NCI-H2107 (cell line): Measurements from ENCODE around the gene ADGRV1.

Experiments used
- DNase-seq: peaks from one replicate; lab custom pipeline; 2025; lab: John Stamatoyannopoulos, UW

Gene ADGRV1

DNA sequence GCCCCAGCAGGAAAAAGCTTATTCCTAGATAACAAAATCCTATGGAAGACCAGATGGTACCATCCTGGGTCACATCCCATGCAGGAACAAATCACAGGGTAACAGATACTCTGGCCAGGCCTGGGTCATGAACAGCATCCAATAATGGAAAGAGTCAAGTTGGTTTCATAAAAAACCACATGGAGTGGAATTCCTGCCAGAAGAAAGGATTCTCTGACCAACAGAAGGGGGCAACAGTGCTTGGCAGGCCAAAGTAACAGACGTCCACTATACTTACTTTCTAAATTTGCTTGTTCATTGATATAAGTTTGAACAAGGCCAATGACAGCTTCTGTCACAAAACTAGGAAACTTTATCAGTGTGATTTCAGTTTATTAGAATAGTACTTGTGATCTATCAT, 551.0 kb downstream of the ADGRV1 start:
- no peak for DNase-seq

DNA sequence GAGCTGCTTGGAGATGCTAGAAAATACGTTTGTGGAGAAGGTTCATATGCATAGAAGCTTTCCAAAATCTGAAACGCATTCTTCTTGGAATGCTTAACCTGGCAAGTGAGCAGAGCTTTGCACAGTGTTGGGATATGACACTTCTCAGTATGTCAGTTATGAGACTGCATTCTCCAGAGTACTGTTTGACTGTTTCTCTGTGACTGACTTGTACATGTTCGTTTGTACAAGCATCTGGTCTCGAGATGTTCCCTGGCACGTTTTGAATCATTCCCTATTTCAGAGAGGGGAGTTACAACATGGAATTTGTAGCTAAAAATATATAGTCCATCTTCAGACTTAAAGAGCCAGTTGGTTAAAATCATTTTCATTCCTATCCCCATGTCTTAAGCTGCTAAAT, 552.1 kb downstream of the ADGRV1 start:
- DNase-seq, result no peak

DNA sequence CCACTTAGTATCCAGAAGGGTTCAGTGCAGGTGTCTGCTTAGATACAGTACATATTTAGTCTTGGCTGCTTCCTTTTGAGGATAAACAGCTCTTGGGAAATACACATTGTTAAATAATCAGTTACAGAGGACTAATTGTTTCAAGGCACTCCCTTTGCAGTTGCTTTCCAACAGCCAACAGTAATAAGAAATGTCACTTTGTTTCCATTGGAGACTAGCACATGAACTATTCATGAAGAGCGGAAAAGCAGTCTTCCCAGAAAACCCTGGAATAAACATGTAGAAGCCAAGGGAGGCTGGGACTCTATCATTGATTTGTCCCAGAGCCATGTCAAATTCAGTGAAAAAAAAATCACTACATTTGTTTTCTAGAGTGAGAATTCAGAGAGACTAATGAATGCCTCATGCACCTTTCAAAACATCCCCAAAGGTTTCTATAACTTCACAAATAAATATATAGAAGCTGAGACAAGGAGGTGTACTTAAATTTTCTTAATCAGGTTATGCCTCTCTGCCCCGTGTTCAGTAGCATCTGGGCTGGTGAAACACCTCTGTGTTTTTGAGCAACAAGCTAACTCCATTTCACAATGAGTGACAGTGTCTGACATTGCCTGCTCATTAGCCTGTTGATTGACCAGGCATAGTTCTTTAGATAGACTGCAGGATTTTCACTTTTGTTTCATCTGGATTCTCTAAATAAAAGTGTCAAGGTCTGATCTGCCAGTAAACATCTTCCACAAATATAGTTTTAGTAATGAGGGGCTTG, 553.1 kb downstream of the ADGRV1 start:
- no peak for DNase-seq

DNA sequence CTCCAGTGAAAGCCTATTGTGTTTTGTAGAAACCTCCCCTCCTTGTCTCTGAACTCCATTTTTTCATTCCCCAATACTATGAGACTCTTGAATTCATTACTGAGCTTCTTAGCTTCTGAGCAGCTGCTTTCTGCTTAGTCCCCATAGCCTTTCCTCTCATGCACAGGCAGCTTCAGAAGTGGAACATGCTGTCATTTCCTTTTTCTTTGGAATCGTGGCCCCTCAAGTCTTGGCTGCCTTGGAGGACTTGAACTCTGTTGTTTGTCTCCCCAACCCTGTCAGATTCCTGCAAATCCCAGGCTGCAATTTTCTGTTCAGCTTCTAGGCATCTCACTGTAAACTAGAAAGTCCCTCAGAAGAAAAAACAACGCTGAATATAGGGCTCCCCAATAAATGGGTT, 556.1 kb downstream of the ADGRV1 start:
- DNase-seq, result no peak

DNA sequence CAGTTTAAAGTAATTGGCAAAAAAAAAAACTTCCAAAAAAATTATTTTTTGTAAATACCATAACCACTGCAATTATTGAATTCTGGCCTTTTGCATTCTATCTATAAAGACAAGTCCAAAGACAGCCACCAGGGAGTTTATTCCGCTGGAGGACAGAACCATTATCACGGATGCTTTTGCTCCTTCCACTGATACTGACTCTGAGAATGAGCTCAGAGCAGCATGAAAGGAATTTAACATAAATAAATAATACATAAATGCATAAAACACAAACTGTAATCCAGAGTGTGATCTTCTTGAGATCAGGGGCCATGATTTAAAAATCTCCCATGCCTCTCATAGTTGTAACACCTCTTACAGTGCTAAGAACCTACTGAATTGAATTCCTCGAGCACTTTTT, 559.8 kb downstream of the ADGRV1 start:
- DNase-seq, result no peak

DNA sequence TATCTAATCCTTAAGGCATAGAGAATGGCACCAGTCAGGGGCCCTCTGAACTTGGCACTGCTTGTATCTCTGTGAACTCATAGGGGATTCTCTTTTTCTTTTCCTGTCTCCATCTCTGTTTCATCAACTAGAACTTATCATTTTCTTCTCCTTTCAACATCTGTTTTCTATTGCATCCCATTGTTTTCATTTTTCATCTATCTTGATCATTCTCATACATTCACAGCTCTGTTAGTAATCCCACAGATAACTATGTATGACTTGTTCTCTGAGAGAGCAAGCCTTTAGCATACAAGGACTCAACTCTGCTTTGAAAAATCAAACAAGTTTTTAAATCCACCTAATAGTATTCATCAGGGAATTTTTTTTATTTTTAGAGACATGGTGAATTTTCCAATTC, 560.2 kb downstream of the ADGRV1 start:
- no peak for DNase-seq

DNA sequence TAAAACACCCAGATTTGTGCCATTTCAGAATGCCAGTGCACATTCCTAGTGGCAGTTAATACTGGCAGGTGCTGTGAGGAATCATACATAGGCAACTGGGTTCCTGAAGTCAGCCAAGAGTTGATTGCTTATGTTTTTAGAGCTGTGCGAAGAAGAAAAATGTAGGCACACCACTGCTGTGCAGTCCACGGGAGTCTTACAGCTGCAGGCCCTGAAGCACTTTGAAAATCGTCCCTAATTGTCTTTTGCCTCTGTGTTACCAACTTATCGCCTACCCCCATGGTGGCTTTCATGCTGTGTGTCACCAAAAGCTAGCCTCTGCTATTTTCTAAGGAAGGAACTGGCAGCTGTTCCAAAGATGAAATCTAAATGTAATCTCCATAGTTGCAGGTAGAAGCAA, 560.6 kb downstream of the ADGRV1 start:
- no peak for DNase-seq

DNA sequence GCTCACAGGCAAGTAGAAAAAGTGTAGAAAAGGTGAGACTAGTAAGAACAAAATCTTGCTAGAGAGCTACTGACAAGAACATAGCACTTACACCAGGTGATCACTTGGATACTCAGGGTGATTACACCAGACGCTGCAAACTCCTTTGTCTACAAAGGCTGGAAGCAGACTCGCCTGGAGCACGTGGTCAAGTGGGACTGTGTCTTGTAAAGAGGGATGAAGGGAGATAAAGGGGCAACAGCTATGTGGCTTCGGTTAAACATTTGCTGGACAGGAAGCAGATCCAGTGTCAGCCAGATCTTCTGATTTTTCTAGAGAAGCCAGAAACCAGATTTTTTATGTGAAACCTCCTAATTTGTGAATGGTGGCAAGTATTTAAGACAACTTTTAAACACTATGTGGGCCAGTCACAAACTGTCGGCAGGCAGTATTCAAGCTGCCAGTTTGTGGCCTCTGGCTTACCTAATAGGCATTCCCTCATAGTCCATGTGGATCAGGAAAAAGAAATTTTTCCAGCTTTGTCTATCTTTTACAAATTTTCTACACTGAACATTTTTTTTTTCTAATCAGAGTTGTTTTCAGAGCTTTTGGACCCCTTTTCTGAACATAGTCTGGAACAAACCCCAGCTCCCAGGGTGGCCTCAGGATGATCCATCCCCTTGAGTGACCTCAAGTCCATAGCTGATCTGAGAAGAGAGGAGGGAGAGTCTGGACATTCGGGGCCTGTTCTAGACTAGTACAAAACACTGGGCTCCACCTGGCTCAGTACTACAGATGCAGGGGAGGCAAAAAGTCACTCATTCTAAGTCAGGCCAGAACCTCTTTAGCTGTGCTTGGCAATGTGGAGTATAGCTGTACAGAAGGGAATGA, 561.6 kb downstream of the ADGRV1 start:
- DNase-seq, result no peak

DNA sequence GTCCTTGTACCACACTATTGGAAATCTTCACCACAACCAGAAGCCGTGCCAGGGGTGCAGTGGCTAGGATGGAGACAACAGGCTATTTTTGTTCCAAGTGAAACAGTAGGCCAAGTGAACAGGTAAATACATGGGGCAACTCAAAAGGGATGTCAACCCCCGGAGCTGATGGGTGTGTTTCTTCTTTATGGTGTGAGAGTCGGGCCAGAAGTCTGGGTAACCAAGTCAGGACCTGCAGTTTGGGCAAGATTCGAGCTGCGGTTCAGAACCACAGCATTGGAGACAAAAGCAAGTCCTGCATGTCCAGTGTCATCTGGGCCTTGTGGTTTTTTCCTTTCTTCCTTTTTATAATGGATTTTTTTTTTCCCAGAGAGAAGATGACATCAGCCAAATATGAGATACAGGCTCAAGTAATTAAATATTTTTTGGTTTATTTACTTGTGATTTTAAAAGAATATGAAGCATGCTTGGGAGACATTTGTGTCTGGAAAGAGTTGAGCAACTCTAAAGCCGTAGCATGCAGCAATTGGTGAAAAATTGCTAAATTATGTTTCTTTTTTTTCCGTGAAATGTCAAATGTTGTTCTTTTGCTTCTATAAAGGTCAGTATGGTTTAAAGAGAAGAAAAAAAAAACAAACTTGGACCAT, 562.9 kb downstream of the ADGRV1 start:
- DNase-seq, result no peak

DNA sequence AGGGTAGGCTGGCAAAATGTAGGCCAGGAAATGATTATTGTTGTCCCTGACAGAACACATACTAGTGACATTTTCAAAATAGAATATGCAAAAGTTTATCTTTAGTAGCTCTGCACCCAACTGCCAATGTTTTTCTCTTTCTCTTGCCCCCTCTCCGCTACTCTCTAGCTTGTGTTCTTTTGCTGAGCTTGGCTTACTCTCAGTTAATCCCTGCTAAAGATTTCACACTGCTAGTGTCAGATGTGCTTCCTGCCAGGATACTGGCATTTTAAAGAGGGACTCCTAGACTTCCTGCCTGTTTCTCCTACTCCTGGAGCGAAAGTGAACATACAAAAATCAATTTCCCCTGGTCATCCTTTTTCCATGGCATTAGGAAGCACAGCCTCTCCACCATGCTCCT, 564.1 kb downstream of the ADGRV1 start:
- DNase-seq, result no peak

DNA sequence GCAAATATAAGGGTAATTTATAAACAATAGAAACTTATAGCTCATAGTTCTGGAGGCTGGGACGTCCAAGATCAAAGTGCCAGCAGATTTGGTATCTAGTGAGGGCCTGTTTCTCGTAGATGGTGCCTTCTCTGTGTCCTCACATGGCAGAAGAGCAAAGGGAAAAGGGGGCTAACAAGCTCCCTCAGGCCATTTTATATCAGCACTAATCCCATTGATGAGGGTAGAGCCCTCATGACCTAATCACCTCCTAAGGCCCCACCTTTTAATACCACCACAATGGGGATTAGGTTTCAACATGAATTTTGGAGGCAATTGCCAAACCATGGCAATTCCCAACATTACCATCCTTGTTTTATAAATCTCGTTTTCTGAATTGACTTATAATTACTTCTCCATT, 564.7 kb downstream of the ADGRV1 start:
- DNase-seq, result no peak

DNA sequence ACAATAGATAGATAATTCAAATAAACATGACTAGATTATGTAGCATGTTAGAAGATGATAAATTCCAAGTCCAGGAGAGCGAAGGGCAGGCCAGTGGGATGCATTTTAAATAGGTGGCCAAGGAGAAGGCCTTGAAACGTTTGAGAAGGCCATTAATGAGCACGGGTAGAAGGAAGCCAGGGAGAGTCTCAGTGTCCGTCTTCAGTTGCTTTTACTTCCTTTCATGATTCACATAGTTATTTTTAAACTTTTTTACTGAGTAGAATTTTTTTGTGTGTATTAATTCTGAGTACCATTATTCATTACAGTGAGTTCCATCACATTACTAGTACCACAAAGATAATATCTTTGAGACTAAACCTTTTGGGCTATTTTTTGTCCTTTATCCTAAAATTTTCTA, 565.3 kb downstream of the ADGRV1 start:
- no peak for DNase-seq

DNA sequence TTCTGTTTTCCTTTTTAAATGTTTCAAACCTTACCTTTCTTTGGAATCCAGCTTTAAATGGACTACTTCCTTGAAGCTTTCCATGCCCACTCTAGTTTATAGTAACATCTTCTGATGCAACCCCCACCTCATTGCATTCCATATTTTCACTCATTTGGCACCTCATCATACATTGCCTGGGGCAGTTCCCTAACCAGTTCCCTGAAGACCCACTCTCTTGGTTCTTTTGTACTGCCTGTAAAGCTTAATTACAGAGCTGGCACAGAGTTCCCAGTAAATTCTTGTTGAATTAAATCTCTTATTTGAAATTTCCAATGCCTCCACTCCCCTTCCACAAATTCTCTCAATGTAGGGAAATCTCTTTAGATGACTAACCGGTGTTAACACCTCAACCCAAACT, 567.3 kb downstream of the ADGRV1 start:
- no peak for DNase-seq

DNA sequence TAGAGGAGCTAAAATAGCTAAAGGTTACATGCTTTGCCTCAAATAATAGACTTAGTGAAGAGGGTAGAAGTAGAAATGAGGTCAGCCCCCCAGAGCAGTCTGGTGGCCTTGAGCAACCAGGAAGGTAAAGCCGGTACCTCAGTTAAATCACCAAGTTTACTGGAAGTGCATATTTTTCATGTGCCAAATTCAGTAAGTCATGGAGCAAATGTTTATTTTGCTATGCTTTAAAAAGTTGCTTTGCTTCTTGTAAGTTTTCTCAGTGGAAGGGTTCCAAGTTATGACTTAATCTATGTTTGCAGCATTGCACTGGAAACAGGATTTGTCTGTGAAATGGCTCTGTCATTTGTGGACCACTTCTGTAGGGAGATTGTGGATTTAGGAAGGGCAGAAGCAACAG, 567.9 kb downstream of the ADGRV1 start:
- DNase-seq, result no peak

DNA sequence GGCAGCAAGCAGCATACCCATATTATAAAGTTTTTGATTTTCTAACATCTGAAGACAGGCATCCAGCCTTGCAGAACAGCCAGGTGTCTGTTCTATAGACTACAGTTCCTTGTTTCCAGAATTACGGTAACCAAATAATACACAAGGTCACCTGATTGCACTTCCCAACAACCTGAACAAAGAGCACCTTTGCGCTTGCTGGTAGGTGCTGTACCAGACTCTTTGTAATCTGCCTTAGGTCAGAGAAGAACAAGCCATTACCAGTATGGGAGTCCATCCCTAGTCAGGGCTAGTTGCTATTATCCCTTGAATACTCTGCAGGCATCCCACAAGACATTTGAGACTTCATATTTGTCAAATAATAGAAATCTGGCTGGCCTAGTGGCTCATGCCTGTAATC, 568.3 kb downstream of the ADGRV1 start:
- DNase-seq, result no peak

DNA sequence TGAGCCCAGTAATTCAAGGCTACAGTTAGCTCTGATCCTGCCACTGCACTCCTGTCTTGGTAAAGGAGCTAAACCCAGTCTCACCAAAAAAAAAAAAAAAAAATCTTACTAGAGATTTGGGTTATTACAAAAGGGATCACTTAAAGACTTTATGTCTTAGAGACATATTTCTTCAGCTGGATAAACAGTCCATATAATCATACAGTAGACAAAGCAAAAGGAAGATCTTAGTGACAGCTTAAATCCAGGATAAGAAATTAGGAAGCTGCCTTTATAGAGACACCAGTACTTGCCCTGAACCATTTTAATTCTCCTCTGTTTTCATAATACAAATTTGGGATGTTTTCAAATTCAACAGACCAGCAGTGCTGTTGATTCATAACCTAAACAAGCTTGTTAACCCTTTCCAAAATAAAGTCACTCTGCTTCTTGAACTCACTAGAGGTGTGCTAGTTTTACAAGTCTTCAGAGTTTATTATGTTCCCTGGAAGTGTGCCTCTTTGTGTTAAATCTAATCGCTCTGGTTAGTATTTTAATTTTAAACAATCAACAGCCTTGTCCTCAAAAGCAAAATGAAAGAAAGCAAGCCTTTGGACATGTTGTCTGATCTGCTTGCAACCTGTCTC, 569.0 kb downstream of the ADGRV1 start:
- no peak for DNase-seq

DNA sequence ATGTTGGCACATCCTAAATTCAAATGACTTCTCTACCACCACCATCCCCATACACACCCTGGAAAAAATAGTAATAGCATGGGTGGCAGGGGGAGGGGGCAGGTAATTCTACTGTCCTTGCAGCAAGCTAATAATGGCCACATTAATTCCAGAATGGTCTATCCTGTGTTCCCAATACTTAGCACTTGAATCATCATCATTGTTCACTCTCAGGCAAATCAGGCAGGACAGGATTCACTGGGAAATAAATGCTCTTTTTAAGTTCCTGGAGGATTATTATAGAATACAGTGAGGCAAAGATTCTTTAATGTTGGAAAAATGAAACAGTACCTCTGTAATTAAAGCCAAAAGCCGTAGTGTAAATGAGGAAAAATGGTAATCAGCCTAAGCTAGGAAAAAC, 570.0 kb downstream of the ADGRV1 start:
- no peak for DNase-seq

DNA sequence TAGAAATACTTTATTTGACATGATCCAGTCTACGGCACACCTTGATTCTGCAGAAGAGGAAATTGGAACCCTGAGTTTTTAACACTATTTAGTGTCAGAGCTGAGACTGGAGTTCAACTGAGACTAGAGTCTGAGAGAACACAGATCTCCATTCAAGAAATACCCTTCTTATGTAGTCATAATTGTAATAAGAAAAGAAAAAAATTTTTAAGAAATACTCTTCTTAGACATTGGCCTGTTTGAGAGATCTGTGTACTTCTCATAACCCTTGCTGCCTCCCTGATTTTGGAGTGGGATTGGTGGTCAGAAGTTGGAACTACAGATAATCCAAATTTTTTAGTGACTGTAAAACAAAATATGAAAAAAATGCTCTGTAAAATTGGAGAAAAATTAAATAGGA, 571.2 kb downstream of the ADGRV1 start:
- DNase-seq, result no peak

DNA sequence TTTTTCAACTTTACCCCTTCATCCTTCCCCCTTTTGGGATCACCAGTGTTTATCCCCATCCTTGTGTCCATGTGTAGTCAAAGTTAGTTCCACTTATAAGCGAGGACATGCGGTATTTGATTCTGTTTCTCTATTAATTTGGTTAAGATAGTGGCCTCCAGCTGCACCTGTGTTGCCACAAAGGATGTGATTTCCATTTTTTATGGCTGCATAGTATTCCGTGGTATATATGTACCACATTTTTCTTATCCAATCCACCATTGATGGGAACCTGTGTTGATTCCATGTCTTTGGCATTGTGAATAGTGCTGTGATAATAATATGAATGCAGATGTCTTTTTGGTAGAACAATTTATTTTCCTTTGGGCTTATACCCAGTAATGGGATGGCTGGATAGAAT, 572.2 kb downstream of the ADGRV1 start:
- no peak for DNase-seq

DNA sequence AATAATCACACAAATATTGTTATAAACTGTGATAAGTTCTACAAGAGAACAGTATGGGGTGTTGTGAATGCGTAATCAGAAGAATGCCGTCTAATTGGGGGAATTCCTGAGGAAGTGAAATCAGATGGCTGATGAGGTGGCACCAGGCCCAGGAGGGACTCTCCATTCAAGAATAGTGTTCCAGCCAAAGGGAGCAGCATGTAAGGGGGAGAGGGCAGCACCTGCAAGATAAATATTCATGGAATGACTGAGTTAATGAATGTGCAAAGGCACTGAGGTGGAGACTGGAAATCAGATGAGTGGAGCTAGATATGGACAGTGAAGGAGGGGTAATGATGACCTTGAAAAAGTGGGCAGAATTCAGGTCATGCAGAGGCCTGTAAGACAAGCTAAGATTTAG, 574.0 kb downstream of the ADGRV1 start:
- no peak for DNase-seq

DNA sequence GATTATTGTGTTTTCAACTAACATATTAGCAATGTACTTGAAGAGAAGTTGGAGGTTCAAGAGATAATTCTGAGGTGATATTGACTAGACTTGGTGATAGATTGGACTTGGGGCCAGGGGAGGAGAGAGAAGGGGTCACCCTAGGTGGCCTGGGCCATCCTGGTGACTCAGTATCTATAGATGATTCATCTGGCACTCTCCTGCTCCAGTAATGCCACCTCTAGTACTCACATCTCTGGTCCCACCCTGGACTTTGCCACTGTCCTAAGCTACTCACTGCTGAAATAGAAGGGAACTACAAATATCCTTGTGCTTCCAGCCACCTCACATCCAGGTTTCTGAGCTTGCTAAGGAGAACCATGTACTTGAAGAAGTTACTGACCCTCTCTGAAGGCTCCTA, 574.6 kb downstream of the ADGRV1 start:
- no peak for DNase-seq

DNA sequence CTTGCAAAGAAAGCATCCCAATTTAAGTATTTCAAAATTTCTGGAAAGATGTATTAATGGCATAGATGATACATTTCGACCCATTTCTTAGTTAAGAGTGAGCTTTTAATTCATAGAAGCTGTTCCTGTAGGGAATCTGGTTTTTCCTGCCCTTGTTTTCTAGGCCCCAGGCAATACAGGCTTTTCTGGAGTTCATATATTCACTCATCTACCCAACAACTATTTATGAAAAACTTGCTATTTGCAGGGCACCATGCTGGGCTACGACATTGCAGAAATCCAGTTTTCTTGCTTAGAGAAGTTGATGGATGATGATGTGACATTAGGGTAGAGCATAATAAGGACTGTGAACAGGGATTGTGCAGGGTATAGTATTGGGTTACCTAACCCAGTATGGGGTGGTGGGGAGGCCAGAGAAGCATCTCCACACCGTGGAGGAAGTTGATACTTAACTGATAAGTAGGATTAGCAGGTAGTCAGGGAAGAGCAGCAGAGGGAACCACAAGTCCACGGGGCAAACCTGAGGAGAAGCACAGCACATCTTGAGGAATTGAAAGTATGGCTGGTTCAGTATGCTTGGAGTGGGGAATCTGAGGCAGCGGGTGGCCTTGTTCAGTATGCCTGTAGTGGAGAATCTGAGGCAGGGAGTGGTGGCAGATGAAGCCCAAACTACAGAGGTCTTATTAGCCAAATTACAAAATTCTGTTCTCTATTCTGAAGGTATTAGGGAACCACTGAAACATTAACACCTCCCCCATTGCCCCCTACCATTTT, 577.1 kb downstream of the ADGRV1 start:
- DNase-seq, result no peak
